Lung microvascular endothelial cell (primary cell): Measurements from ENCODE around the gene SLC6A9. TPM values are rescaled to one million over a fixed set of nuclear protein-coding genes. Genes with fewer than 3 reads are reported as not detected.

Experiments used
- DNase-seq, 2 donors: peaks; one replicate each; pipeline versions ENCODE4 v3.0.0 to v3.0.0-alpha.2; 2010; ENCODE audit warnings: low read depth in 2 of 2
- total RNA-seq: library from RNA; depleted of rRNA; stranded (reverse); fragments of >200 nt; gene quantifications from 2 replicates; pipeline ENCODE4 v1.2.1, GENCODE V29; 2014

SLC6A9 gene
- under 0.01 and 0.40 TPM in 2 replicates for total RNA-seq

GRCh38 chr1:44031252-44032169, at the start of gene SLC6A9:
TSS of gene SLC6A9 (minus strand) at chr1:44031462. CDS start at chr1:44024277, 7,185 bp downstream.
- peak; percentile 11 to 12 for DNase-seq

GRCh38 chr1:44079566-44079965, 48.3 kb upstream of the SLC6A9 start:
- peak in 1 of 2 donors; percentile 85 for DNase-seq

- DNase-seq: no peak
Observed at GRCh38 chr1:44078104-44078503, 46.8 kb upstream of the SLC6A9 start.

GRCh38 chr1:44077421-44077820, 46.2 kb upstream of the SLC6A9 start:
- DNase-seq: no peak

GRCh38 chr1:44076066-44076465, 44.8 kb upstream of the SLC6A9 start:
- peak in 1 of 2 donors; percentile 4 for DNase-seq

- DNase-seq: no peak
Observed at GRCh38 chr1:44074415-44074814, 43.2 kb upstream of the SLC6A9 start.

- DNase-seq: no peak
Observed at GRCh38 chr1:44073528-44073927, 42.3 kb upstream of the SLC6A9 start.

GRCh38 chr1:44072821-44073220, 41.6 kb upstream of the SLC6A9 start:
- DNase-seq: no peak

- DNase-seq: peak in 1 of 2 donors; percentile 42
Observed at GRCh38 chr1:44072204-44072603, 40.9 kb upstream of the SLC6A9 start.

GRCh38 chr1:44071461-44071860, 40.2 kb upstream of the SLC6A9 start:
- DNase-seq: no peak

- no peak for DNase-seq
Observed at GRCh38 chr1:44068442-44068921, 37.2 kb upstream of the SLC6A9 start.

GRCh38 chr1:44067266-44068250, 36.3 kb upstream of the SLC6A9 start:
- DNase-seq: no peak

- no peak for DNase-seq
Observed at GRCh38 chr1:44062656-44063179, 31.5 kb upstream of the SLC6A9 start.

- no peak for DNase-seq
Observed at GRCh38 chr1:44061857-44062256, 30.6 kb upstream of the SLC6A9 start.

GRCh38 chr1:44060830-44061267, 29.6 kb upstream of the SLC6A9 start:
- no peak for DNase-seq

- peak in 1 of 2 donors; percentile 23 for DNase-seq
Observed at GRCh38 chr1:44059664-44060355, 28.5 kb upstream of the SLC6A9 start.

- DNase-seq: no peak
Observed at GRCh38 chr1:44059212-44059611, 27.9 kb upstream of the SLC6A9 start.

GRCh38 chr1:44057293-44057692, 26.0 kb upstream of the SLC6A9 start:
- DNase-seq: no peak

- no peak for DNase-seq
Observed at GRCh38 chr1:44053394-44053793, 22.1 kb upstream of the SLC6A9 start.

- DNase-seq: no peak
Observed at GRCh38 chr1:44050261-44050660, 19.0 kb upstream of the SLC6A9 start.

- DNase-seq: peak in 1 of 2 donors; percentile 77
Observed at GRCh38 chr1:44049839-44050238, 18.6 kb upstream of the SLC6A9 start.
